ENCODE results near the gene OGG1.

- TF ChIP-seq CTCF (IDR thresholded peaks at IDR 0.05), result no peak
- TF ChIP-seq POLR2A (IDR thresholded peaks at IDR 0.05), result no peak
Measured at GRCh38 chr3:9721015-9721699, 28.6 kb upstream of the OGG1 start.

All from right lobe of liver (tissue), 4 donors.